HG03565 (cell line): Measurements from ENCODE around the gene GMNC.
"Not testable (repeated sequence)": the region's sequence is repeated elsewhere in the genome, so short reads cannot be mapped to it uniquely, and the experiment has no call there.

Source experiments
- ATAC-seq: cut with Tn5 transposase; IDR thresholded peaks from one replicate; pipeline ENCODE4 v1.9.1; 2021; ENCODE audit warnings: mild to moderate bottlenecking, moderate library complexity; ENCODE audit not compliant: unreplicated experiment

GMNC gene

GRCh38 chr3:190862209-190863118 lies at the start of gene GMNC:
Gene GMNC, minus strand, starts transcription at chr3:190862694. Its CDS starts 79 bp downstream, at chr3:190862615.
- peak; percentile 75 for ATAC-seq

GRCh38 chr3:190911382-190911781 lies 48.9 kb upstream of the GMNC start:
- no peak for ATAC-seq

- no peak for ATAC-seq
Observed at GRCh38 chr3:190909908-190910307, 47.4 kb upstream of the GMNC start.

- no peak for ATAC-seq
Observed at GRCh38 chr3:190903156-190903555, 40.7 kb upstream of the GMNC start.

- ATAC-seq = no peak
Observed at GRCh38 chr3:190902292-190902691, 39.8 kb upstream of the GMNC start.

- no peak for ATAC-seq
Observed at GRCh38 chr3:190892395-190892902, 30.0 kb upstream of the GMNC start.

GRCh38 chr3:190886945-190887344 lies 24.5 kb upstream of the GMNC start:
- peak; percentile 67 for ATAC-seq

GRCh38 chr3:190883973-190884832 lies 21.7 kb upstream of the GMNC start:
- peak; percentile 72 for ATAC-seq

- ATAC-seq = no peak
Observed at GRCh38 chr3:190883141-190883540, 20.6 kb upstream of the GMNC start.

GRCh38 chr3:190877925-190878324 lies 15.4 kb upstream of the GMNC start:
- no peak for ATAC-seq

- not testable (repeated sequence) for ATAC-seq
Observed at GRCh38 chr3:190876433-190876832, 13.9 kb upstream of the GMNC start.

GRCh38 chr3:190875061-190875460 lies 12.6 kb upstream of the GMNC start:
- not testable (repeated sequence) for ATAC-seq

- ATAC-seq = no peak
Observed at GRCh38 chr3:190870127-190870526, 7.6 kb upstream of the GMNC start.

- ATAC-seq = no peak
Observed at GRCh38 chr3:190867071-190867470, 4.6 kb upstream of the GMNC start.

GRCh38 chr3:190865828-190866227 lies 3.3 kb upstream of the GMNC start:
- no peak for ATAC-seq

GRCh38 chr3:190865419-190865818 lies 2.9 kb upstream of the GMNC start:
- ATAC-seq = no peak

- ATAC-seq = no peak
Observed at GRCh38 chr3:190864002-190864401, 1.5 kb upstream of the GMNC start.

- ATAC-seq = no peak
Observed at GRCh38 chr3:190863119-190863465, 598 bp upstream of the GMNC start.

GRCh38 chr3:190860521-190860920 lies 2.0 kb downstream of the GMNC start:
- no peak for ATAC-seq

GRCh38 chr3:190855151-190855550 lies 7.3 kb downstream of the GMNC start:
- no peak for ATAC-seq

- no peak for ATAC-seq
Observed at GRCh38 chr3:190854062-190854461, 8.4 kb downstream of the GMNC start.

GRCh38 chr3:190853464-190853863 lies 9.0 kb downstream of the GMNC start:
- ATAC-seq = no peak
